Measurements from ENCODE around the gene IFNL3.
"Not testable (repeated sequence)": the region's sequence is repeated elsewhere in the genome, so short reads cannot be mapped to it uniquely, and the experiment has no call there.

The IFNL3 gene

GRCh38 chr19:39244410-39245100 is at the start of gene IFNL3:
Gene IFNL3 (minus strand): TSS chr19:39245006. CDS start chr19:39244967, 39 bp downstream.
- not testable (repeated sequence) for DNase-seq (ENCODE audit: low read depth in 2 of 2)

GRCh38 chr19:39293394-39293793 is 48.6 kb upstream of the IFNL3 start:
- DNase-seq (ENCODE audit: low read depth in 2 of 2), result no peak

GRCh38 chr19:39284032-39284431 is 39.2 kb upstream of the IFNL3 start:
- DNase-seq (ENCODE audit: low read depth in 2 of 2), result no peak

- DNase-seq (ENCODE audit: low read depth in 2 of 2), result no peak
Observed at GRCh38 chr19:39282021-39282420, 37.2 kb upstream of the IFNL3 start.

DNA sequence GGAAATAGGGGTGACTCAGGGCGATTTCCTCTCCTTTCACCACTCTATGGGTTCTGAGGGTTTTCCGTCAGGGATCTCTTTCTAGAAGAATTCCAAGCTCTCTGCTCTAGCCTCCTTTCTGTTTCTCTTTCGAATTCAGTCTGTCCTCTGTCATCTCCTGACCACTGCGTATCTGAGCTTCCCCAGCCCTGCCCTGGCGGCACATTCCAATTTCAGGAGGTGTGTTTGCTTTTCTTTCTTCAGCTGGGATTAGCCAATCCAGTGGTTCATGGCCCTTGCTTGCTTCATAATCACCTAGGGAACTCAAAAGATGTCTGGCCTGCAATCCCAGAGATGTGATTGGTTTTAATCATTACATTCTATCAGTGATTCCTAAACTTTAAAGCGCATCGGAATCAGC is 32.8 kb upstream of the IFNL3 start:
- no peak for DNase-seq (ENCODE audit: low read depth in 2 of 2)

DNA sequence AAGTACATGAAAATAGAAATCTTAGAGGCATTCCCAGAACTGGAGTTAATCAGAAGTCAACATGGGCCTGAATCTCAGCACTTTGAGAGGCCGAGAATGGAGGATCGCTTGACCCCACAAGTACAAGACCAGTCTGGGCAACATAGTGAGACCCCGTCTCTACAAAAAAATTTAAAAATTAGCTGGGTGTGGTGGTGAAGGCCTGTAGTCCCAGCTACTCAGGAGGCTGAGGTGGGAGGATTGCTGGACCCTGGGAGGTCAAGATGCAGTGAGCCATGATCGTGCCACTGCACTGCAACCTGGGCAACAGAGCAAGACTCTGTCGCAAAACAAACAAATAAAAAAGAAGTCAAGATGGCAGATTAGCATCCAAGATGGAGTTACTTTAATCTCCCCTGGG is 31.9 kb upstream of the IFNL3 start:
- no peak for DNase-seq (ENCODE audit: low read depth in 2 of 2)

GRCh38 chr19:39275578-39275977 is 30.8 kb upstream of the IFNL3 start:
- no peak for DNase-seq (ENCODE audit: low read depth in 2 of 2)

- not testable (repeated sequence) for DNase-seq (ENCODE audit: low read depth in 2 of 2)
Observed at GRCh38 chr19:39273859-39274258, 29.1 kb upstream of the IFNL3 start.

GRCh38 chr19:39270036-39270871 is 25.4 kb upstream of the IFNL3 start:
- DNase-seq (ENCODE audit: low read depth in 2 of 2), result no peak

GRCh38 chr19:39269369-39269768 is 24.6 kb upstream of the IFNL3 start:
- DNase-seq (ENCODE audit: low read depth in 2 of 2), result not testable (repeated sequence)

GRCh38 chr19:39268531-39269223 is 23.9 kb upstream of the IFNL3 start:
- not testable (repeated sequence) for DNase-seq (ENCODE audit: low read depth in 2 of 2)

GRCh38 chr19:39268085-39268484 is 23.3 kb upstream of the IFNL3 start, which contains the start of gene IFNL2:
Gene IFNL2 (plus strand): TSS chr19:39268396. CDS start chr19:39268569, 173 bp downstream.
- DNase-seq (ENCODE audit: low read depth in 2 of 2), result not testable (repeated sequence)

GRCh38 chr19:39265321-39265916 is 20.6 kb upstream of the IFNL3 start:
- DNase-seq (ENCODE audit: low read depth in 2 of 2), result no peak

DNA sequence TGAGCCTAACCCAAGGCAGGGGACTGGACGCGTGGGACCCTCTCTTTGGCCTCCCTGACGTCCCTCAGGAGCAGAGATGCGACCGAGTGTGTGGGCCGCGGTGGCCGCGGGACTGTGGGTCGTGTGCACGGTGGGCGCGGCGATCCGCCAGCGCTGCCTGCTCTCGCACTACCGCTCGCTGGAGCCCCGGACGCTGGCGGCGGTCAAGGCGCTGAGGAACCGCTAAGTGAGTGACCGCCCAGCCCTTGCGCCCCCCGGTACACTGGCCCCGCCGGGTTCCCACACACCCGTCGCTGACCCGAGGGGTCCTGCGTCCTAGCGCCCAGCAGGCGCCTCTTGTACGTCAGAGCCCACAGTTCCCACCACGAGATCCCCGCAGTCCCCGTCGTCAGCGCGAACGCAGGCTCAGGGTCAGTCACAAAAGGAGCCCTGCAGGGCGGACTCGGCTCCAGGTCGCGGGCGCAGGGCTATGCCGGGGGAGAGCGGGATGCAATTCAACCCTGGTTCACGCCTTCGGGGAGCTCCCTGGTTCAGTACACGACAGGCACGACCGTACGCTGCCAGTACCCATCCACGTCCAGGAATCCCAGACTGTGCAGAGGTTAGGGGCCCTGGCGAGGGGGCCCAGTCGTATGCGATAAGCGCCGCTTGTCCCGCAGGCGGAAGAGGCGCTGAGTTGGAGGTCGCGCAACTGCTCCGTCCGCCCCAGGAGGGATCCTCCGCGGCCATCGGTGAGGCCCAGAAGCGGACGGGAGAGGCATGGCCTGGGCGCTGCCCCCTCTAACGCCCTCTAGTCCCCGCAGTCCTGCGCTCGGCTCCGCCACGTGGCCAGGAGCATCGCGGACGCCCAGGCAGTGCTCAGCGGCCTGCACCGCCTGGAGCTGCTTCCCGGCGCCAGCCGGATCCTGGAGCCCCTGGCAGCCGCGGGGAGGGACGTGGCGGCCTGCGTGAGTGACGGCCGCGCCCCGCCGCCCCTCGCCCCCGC is 19.8 kb upstream of the IFNL3 start:
- no peak for DNase-seq (ENCODE audit: low read depth in 2 of 2)

GRCh38 chr19:39263912-39264305 is 19.1 kb upstream of the IFNL3 start:
- no peak for DNase-seq (ENCODE audit: low read depth in 2 of 2)

- no peak for DNase-seq (ENCODE audit: low read depth in 2 of 2)
Observed at GRCh38 chr19:39262496-39262895, 17.7 kb upstream of the IFNL3 start.

- DNase-seq (ENCODE audit: low read depth in 2 of 2), result no peak
Observed at GRCh38 chr19:39261704-39262103, 16.9 kb upstream of the IFNL3 start.

GRCh38 chr19:39257227-39257626 is 12.4 kb upstream of the IFNL3 start:
- DNase-seq (ENCODE audit: low read depth in 2 of 2), result no peak

- DNase-seq (ENCODE audit: low read depth in 2 of 2), result no peak
Observed at GRCh38 chr19:39254531-39255345, 9.9 kb upstream of the IFNL3 start.
